ENCODE data around the gene LTBP1.
"Not testable (repeated sequence)": the region's sequence is repeated elsewhere in the genome, so short reads cannot be mapped to it uniquely, and the experiment has no call there.

LTBP1 gene

DNA sequence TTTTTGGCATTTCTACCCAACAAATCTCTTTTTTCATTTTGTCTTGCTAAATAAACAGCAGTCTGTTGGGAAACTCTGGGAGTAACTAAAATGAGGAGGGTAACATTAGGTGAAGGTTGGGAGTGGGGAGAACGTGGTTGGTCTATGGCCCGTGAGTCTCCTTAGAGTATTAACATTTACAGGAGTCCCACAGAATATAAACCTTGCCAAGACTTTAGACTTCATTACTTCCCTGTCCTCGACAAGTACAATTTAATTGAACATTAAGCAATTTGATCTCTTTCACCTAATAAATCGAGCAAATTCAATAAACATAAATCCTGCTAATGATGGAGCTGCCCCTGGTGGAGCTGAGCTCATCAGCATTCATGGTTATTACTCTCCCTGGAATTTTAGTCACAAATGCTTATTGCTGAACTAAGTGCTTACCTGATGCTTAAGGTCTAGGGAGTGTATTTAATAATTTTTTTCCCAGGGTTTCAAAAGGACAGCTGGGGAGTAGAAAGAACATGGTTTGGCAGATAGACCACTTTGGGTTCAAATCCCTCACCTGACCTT lies 434.6 kb downstream of the LTBP1 start:
- DNase-seq (ENCODE audit: low read depth in 3 of 3), result no peak

GRCh38 chr2:33383855-33384598 lies 437.3 kb downstream of the LTBP1 start:
- no peak for DNase-seq (ENCODE audit: low read depth in 3 of 3)

DNA sequence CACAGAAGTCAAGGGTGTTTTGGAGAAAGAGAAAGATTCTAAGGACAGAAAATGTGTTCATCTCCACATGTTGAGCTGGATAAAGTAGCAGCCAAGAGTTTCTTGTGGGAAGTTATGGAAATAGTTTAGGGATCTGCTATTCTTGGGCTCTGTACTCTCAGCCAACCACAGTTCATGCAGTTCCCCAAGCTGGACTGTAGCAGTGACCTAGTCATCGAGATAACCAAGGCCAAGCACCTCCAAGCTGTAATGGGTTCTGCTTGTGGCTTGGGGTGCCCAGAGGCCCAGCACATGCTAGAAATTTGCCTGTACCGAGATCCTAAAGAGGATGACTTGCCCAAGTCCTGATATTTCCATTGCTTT lies 437.8 kb downstream of the LTBP1 start:
- no peak for DNase-seq (ENCODE audit: low read depth in 3 of 3)

- DNase-seq (ENCODE audit: low read depth in 3 of 3), result no peak
These were observed 442.2 kb downstream of the LTBP1 start for GRCh38 chr2:33388996-33389395.

GRCh38 chr2:33389695-33390094 lies 442.9 kb downstream of the LTBP1 start:
- DNase-seq (ENCODE audit: low read depth in 3 of 3), result not testable (repeated sequence)

DNA sequence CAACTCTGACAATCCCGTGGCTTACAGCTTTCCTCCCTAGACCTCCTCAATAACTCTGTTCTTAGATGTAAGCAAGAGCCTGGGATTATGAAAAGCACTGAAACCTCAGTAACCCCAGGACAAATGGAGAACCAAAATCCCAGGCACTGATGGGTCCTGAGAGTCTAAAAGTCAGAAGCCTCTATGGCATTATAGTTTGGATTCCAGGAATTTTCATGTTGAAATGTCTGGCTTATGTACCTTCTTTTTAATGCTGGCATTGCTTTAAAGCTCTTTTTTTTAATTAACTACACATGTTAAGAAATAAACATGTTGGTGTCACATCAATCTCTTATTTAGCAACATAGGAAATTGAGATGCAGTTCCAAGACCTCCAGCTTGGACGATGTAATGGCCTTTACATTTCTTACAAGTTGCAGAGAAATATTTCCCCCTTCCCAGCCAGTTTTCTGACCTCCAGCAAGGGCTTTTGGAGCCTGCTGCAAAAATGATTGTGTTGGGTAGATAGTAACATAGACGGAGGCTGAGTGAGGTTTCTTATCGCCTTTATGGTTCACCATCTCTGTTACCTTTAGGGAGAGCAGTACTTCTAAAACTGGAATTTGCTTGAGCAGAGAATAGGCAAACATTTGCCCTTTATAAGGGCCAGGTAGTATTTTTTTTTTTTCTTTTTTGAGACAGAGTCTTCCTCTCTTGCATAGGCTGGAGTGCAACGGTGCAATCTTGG lies 444.9 kb downstream of the LTBP1 start:
- DNase-seq (ENCODE audit: low read depth in 3 of 3), result no peak

DNA sequence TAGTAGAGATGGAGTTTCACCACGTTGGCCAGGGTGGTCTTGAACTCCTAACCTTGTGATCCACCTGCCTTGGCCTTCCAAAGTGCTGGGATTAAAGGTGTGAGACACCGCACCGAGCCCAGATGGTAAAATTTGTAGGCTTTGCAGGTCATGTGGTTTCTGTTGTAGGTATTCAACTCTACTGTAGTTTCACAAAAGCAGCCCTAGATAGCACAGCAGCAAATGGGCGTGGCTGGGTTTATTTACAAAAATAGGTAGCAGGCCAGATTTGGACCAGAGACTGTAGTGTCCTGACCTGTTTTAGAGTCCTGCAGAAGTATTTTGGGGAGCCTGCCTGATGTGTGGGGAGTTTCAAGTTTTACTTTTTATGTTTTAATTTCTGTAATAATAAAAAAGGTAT lies 445.6 kb downstream of the LTBP1 start:
- DNase-seq (ENCODE audit: low read depth in 3 of 3), result no peak

DNA sequence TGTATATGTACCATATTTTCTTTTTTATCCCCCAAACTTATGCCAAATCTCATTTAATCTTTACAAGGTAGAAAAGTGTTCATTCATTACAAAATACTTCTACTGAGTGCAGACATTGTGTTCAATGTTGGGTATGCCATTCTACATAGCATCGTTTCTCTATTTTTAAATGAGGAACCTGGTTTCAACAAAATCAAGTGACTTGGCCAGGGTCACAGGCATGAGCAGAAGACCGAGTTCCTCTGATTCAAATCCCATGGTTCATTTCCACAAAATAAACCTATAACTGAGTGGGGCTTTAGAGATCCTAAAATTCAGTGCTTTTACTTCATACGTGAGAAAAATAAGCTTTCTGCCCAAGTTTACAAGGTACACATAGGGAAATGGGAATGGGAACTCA lies 448.3 kb downstream of the LTBP1 start:
- DNase-seq (ENCODE audit: low read depth in 3 of 3), result no peak

GRCh38 chr2:33395655-33396249 lies 449.0 kb downstream of the LTBP1 start:
- peak in 2 of 3 experiments; percentile 2 to 16 for DNase-seq (ENCODE audit: low read depth in 3 of 3)

GRCh38 chr2:33404321-33404720 lies 457.6 kb downstream of the LTBP1 start:
- no peak for DNase-seq (ENCODE audit: low read depth in 3 of 3)

DNA sequence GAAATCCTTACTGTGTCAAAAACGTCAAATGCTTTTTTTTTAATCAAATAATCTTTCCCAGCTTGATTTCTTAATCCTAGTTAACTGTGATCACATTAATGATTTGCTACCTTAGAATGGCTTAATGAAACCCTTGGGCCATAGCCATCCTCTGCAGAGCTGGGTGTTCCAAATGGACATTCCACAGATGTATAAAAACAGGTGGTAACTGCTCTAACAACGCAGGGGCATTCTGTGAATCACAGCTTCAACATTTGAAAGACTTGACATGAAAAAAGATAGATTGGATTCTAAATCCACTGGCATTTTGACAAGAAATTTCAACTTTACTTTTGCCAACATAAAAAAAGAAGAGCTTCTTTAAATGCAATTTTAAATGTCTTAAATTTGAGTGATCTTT lies 459.9 kb downstream of the LTBP1 start:
- no peak for DNase-seq (ENCODE audit: low read depth in 3 of 3)

DNA sequence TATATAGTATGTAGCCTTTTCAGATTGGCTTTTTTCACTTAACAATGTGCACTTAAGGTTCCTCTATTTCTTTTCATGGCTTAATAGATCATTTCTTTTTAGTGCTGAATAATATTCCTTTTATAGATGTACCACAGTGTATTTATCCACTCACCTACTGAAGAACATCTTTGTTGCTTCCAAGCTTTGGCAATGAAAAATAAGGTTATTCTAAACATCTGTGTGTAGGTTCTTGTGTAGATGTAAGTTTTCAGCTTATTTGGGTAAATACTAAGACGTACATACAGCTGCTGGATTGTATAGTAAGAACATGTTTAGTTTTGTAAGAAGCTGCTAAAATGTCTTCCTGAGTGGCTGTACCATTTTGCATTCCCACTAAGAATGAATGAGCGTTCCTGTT lies 461.4 kb downstream of the LTBP1 start:
- DNase-seq (ENCODE audit: low read depth in 3 of 3), result no peak

- no peak for DNase-seq (ENCODE audit: low read depth in 3 of 3)
These were observed 462.7 kb downstream of the LTBP1 start for GRCh38 chr2:33409417-33409955.

DNA sequence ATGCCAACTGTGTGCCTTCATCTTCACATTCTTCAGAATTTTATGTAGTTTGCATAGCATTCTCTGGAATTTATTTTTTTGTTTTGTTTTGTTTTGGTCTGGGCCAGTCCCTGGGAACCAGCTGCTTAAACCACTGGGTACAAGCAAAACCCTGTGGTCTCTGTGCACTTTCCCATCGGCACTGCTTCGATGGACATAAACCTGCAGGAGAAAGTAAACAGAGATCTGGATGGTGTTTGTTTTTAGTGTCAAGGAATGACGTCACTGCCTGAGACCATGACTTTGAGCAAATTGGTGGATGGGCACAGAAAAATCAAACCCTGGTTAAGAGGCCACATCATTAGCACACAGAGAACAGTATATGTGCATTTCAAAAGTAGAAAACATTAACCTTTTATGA lies 465.0 kb downstream of the LTBP1 start:
- DNase-seq (ENCODE audit: low read depth in 3 of 3), result no peak

GRCh38 chr2:33412920-33413319 lies 466.2 kb downstream of the LTBP1 start:
- DNase-seq (ENCODE audit: low read depth in 3 of 3), result no peak

GRCh38 chr2:33419581-33420200 lies 472.9 kb downstream of the LTBP1 start:
- no peak for DNase-seq (ENCODE audit: low read depth in 3 of 3)

- DNase-seq (ENCODE audit: low read depth in 3 of 3), result no peak
These were observed 474.0 kb downstream of the LTBP1 start for GRCh38 chr2:33420726-33421125.

GRCh38 chr2:33421820-33422219 lies 475.1 kb downstream of the LTBP1 start:
- DNase-seq (ENCODE audit: low read depth in 3 of 3), result no peak

GRCh38 chr2:33425161-33425560 lies 478.4 kb downstream of the LTBP1 start:
- DNase-seq (ENCODE audit: low read depth in 3 of 3), result no peak

DNA sequence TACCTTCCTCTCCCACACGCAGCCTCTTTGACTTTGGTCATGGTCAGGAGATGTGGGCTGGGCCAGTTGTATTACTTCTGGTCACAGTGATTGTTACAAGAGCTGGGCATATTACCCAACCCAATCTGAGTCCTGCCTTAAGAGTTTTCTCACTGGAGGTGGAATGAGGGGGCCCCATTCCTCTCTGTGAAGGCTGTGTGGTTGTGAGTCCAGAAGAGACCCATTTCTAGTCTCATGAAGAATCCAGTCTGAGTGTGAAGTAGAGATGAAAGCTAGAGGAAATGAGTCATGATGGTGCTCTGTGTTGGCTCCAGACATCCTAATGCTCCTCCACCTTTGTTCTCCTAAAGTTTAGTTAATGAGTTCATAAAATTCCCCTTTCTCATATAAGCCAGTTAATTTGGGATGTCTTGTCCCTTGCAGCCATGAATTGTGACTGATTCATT lies 478.9 kb downstream of the LTBP1 start:
- DNase-seq (ENCODE audit: low read depth in 3 of 3), result no peak

- DNase-seq (ENCODE audit: low read depth in 3 of 3), result no peak
These were observed 480.0 kb downstream of the LTBP1 start for GRCh38 chr2:33426666-33427231.

- no peak for DNase-seq (ENCODE audit: low read depth in 3 of 3)
These were observed 483.3 kb downstream of the LTBP1 start for GRCh38 chr2:33430077-33430476.
